GM23338 (cell line): Measurements from ENCODE around the gene SCP2. TPM values are rescaled to one million over a fixed set of nuclear protein-coding genes. Genes with fewer than 3 reads are reported as not detected.

Experiments
- ATAC-seq: fragments of 200-7000 bp; cut with Tn5 transposase; 3 replicates; pipeline ENCODE4 v1.9.1; 2020
- DNase-seq: peaks from one replicate; pipeline ENCODE4 v3.0.0-alpha.2; 2015; ENCODE audit warnings: low spot score
- H2AFZ ChIP-seq: fragments of 200-600 bp; sonication (generic); 2 replicates; pipeline ENCODE4 v1.8.0; 2016; ENCODE audit warnings: antibody characterized with exemption, mild to moderate bottlenecking, moderate library complexity
- H3F3A ChIP-seq: fragments of 200-600 bp; sonication (generic); replicated peaks from 2 replicates; pipeline ENCODE4 v1.8.0; 2017; ENCODE audit warnings: antibody characterized with exemption, mixed run types, low read depth
- H3K27ac ChIP-seq: fragments of 200-600 bp; sonication (generic); 2 replicates; pipeline ENCODE4 v1.6.1; 2016; ENCODE audit warnings: low read depth
- H3K27me3 ChIP-seq: fragments of 200-600 bp; sonication (generic); 2 replicates; pipeline ENCODE4 v1.8.0; 2016; ENCODE audit warnings: mild to moderate bottlenecking, mixed run types, moderate library complexity; ENCODE audit not compliant: insufficient read depth
- H3K36me3 ChIP-seq: fragments of 200-600 bp; sonication (generic); 2 replicates; pipeline ENCODE4 v1.8.0; 2016; ENCODE audit warnings: mild to moderate bottlenecking; ENCODE audit not compliant: insufficient read depth
- H3K4me1 ChIP-seq: fragments of 200-600 bp; sonication (generic); 2 replicates; pipeline ENCODE4 v1.8.0; 2016; ENCODE audit warnings: mild to moderate bottlenecking, moderate library complexity; ENCODE audit not compliant: insufficient read depth
- H3K4me2 ChIP-seq: fragments of 200-600 bp; sonication (generic); 2 replicates; pipeline ENCODE4 v1.7.1; 2017; ENCODE audit warnings: mixed run types
- H3K4me3 ChIP-seq: fragments of 200-600 bp; sonication (generic); 2 replicates; pipeline ENCODE4 v1.6.1; 2016; ENCODE audit warnings: mixed run types
- H3K79me2 ChIP-seq: fragments of 200-600 bp; sonication (generic); replicated peaks from 2 replicates; pipeline ENCODE4 v1.8.0; 2017; ENCODE audit warnings: mild to moderate bottlenecking; ENCODE audit not compliant: insufficient read depth
- H3K9me2 ChIP-seq: fragments of 200-600 bp; sonication (generic); 2 replicates; pipeline ENCODE4 v1.8.0; 2017; ENCODE audit not compliant: insufficient read depth
- H4K20me1 ChIP-seq: fragments of 200-600 bp; sonication (generic); replicated peaks from 2 replicates; pipeline ENCODE4 v1.8.0; 2017; ENCODE audit warnings: mild to moderate bottlenecking; ENCODE audit not compliant: insufficient read depth
- H3K27ac Mint-ChIP-seq: 2 replicates; pipeline ENCODE4 v1.8.0; 2020; ENCODE audit warnings: inconsistent platforms, mild to moderate bottlenecking, moderate library complexity, mixed read lengths
- H3K27me3 Mint-ChIP-seq: 3 replicates; pipeline ENCODE4 v1.8.0; 2022; ENCODE audit warnings: low read depth, mild to moderate bottlenecking, moderate library complexity, mixed read lengths, inconsistent platforms; ENCODE audit not compliant: insufficient read depth, poor library complexity
- H3K36me3 Mint-ChIP-seq: 3 replicates; pipeline ENCODE4 v1.8.0; 2021; ENCODE audit warnings: low read depth, mild to moderate bottlenecking, inconsistent platforms, moderate library complexity, mixed read lengths
- H3K4me1 Mint-ChIP-seq: 3 replicates; pipeline ENCODE4 v1.8.0; 2020; ENCODE audit warnings: mild to moderate bottlenecking, inconsistent platforms, mixed read lengths
- H3K4me3 Mint-ChIP-seq: 3 replicates; pipeline ENCODE4 v1.8.0; 2021; ENCODE audit warnings: moderate library complexity, mild to moderate bottlenecking, inconsistent platforms, mixed read lengths
- H3K9me3 Mint-ChIP-seq: 3 replicates; pipeline ENCODE4 v1.8.0; 2020; ENCODE audit warnings: moderate library complexity, mild to moderate bottlenecking, inconsistent platforms, mixed read lengths
- CREB1 ChIP-seq: fragments of 250-450 bp; sonication (Bioruptor Pico); IDR thresholded peaks from 2 replicates; pipeline ENCODE4 v1.5.0; 2020; ENCODE audit warnings: low read depth, mild to moderate bottlenecking, moderate library complexity
- EZH2 ChIP-seq: fragments of 200-600 bp; sonication (generic); IDR thresholded peaks from one replicate; pipeline ENCODE4 v1.8.0; 2017; ENCODE audit warnings: antibody characterized with exemption, mild to moderate bottlenecking, low read depth; ENCODE audit not compliant: unreplicated experiment
- EZH2phosphoT487 ChIP-seq: fragments of 200-600 bp; sonication (generic); IDR thresholded peaks from one replicate; pipeline ENCODE4 v1.8.1; 2018; ENCODE audit warnings: antibody characterized with exemption; ENCODE audit not compliant: unreplicated experiment
- JUNB ChIP-seq: IDR thresholded peaks from one replicate; pipeline ENCODE4 v1.6.1; 2016; ENCODE audit warnings: antibody characterized with exemption; ENCODE audit not compliant: unreplicated experiment
- NANOG ChIP-seq: IDR thresholded peaks from 2 replicates; pipeline ENCODE4 v1.6.1; 2016; ENCODE audit warnings: antibody characterized with exemption, borderline replicate concordance
- POLR2AphosphoS5 ChIP-seq: IDR thresholded peaks from 2 replicates; pipeline ENCODE4 v1.6.1; 2016; ENCODE audit warnings: antibody characterized with exemption, low read depth
- STAT1 ChIP-seq: IDR thresholded peaks from one replicate; pipeline ENCODE4 v1.6.1; 2016; ENCODE audit warnings: antibody characterized with exemption; ENCODE audit not compliant: unreplicated experiment
- ZNF114 ChIP-seq: fragments of 250-450 bp; sonication (Bioruptor Pico); IDR thresholded peaks from 2 replicates; pipeline ENCODE4 v1.5.0; 2020; ENCODE audit warnings: mild to moderate bottlenecking, moderate library complexity
- ZNF331 ChIP-seq: fragments of 250-450 bp; sonication (Bioruptor Pico); IDR thresholded peaks from 2 replicates; pipeline ENCODE4 v1.5.0; 2020; ENCODE audit warnings: low read depth, mild to moderate bottlenecking, moderate library complexity
- polyA plus RNA-seq: library from polyadenylated mRNA; unstranded; fragments of >200 nt; fragmentation: Nextera tagmentation; extraction: Ambion mirVana; gene quantifications from 2 replicates; pipeline ENCODE4 v1.2.1, GENCODE V29; 2016
- total RNA-seq: library from RNA; depleted of rRNA; stranded (reverse); fragments of >200 nt; shearing (Covaris generic); gene quantifications from 2 replicates; pipeline ENCODE4 v1.2.3, GENCODE V29; 2014
- TF ChIP-seq, protein P1 (sequence below): IDR thresholded peaks from 2 replicates; pipeline ENCODE4 v1.6.1; 2016; ENCODE audit warnings: antibody characterized with exemption
- TF ChIP-seq, protein P2 (sequence below), 2 experiments: fragments of 200-600 bp in 1 of 2; sonication (generic) in 1 of 2; conservative IDR thresholded peaks; 2 replicates each; pipeline versions ENCODE4 v1.5.1 to v1.6.1; 2016 to 2017; ENCODE audit warnings: antibody characterized with exemption in 2 of 2, low read depth in 2 of 2, mild to moderate bottlenecking in 2 of 2, moderate library complexity in 1 of 2
- TF ChIP-seq, protein P3 (sequence below): IDR thresholded peaks from one replicate; pipeline ENCODE4 v1.6.1; 2018; ENCODE audit warnings: antibody characterized with exemption; ENCODE audit not compliant: unreplicated experiment
- TF ChIP-seq, protein P4 (sequence below): fragments of 250-450 bp; sonication (Bioruptor Pico); IDR thresholded peaks from 2 replicates; pipeline ENCODE4 v1.5.0; 2020; ENCODE audit warnings: mild to moderate bottlenecking, moderate library complexity

SCP2 gene
- total and polyA plus RNA-seq, 2 experiments from 2014 or later = 66.3 to 116 TPM

DNA sequence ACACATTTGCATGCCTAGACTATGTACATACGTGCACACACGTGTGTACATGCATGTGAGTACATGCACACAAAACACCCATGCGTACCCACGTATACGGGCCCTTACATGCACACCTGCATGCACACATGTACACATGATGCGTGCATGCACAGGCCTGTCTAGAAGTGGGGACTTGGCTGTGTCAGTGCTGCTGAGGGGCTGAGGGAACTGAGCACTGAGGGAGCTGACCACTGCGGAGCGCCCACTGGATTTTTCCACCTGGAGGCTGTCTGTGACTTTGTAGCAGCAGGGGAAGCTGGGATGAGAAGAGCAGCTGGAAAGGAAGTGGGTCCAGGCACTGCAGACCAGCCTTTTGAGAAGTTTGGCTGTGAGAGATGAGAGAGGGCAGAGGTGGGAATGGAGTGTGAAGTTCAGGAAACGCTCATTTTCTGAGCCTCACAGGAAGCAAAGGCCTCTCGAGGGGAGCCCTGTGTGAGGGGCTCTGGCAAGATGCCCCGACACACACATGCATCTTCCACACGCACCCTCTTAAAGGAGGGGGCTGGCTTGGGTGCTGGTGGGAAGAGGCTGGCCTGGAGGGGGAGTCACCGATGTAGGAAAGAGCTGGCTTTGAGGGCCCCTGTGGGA is 155.9 kb downstream of the SCP2 start:
- Mint-ChIP-seq H3K9me3 (no peaks in the 10 kb centered on the region), H3K4me3 (no peak overlapping the region), H3K27ac (no peak overlapping the region), H3K4me1 (peaks cover 20% of the 10 kb centered on the region), H3K36me3 (no peaks in the 10 kb centered on the region), H3K27me3 (peaks cover 25% of the 10 kb centered on the region)
- Histone ChIP-seq H3K9me2 (no peaks in the 10 kb centered on the region), H3K4me3 (no peak overlapping the region), H3K36me3 (no peaks in the 10 kb centered on the region), H4K20me1 (no peaks in the 10 kb centered on the region), H3K27me3 (no peaks in the 10 kb centered on the region), H3K27ac (no peak overlapping the region), H3K4me1 (no peaks in the 10 kb centered on the region), H2AFZ (no peak overlapping the region), H3K4me2 (no peak overlapping the region), H3K79me2 (no peaks in the 10 kb centered on the region), H3F3A (no peaks in the 10 kb centered on the region; the same call in 1 of the 2 replicates)
- no peak for DNase-seq
- no peak for ATAC-seq
- TF ChIP-seq ZNF114 (CRISPR knock-in tag) (no peak), JUNB (no peak), CREB1 (no peak), STAT1 (no peak), POLR2AphosphoS5 (no peak), EZH2phosphoT487 (no peak), EZH2 (no peak), ZNF331 (CRISPR knock-in tag) (no peak), NANOG (no peak)
- TF ChIP-seq, protein P1, sequence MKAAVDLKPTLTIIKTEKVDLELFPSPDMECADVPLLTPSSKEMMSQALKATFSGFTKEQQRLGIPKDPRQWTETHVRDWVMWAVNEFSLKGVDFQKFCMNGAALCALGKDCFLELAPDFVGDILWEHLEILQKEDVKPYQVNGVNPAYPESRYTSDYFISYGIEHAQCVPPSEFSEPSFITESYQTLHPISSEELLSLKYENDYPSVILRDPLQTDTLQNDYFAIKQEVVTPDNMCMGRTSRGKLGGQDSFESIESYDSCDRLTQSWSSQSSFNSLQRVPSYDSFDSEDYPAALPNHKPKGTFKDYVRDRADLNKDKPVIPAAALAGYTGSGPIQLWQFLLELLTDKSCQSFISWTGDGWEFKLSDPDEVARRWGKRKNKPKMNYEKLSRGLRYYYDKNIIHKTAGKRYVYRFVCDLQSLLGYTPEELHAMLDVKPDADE = no peak
- TF ChIP-seq, protein P2, sequence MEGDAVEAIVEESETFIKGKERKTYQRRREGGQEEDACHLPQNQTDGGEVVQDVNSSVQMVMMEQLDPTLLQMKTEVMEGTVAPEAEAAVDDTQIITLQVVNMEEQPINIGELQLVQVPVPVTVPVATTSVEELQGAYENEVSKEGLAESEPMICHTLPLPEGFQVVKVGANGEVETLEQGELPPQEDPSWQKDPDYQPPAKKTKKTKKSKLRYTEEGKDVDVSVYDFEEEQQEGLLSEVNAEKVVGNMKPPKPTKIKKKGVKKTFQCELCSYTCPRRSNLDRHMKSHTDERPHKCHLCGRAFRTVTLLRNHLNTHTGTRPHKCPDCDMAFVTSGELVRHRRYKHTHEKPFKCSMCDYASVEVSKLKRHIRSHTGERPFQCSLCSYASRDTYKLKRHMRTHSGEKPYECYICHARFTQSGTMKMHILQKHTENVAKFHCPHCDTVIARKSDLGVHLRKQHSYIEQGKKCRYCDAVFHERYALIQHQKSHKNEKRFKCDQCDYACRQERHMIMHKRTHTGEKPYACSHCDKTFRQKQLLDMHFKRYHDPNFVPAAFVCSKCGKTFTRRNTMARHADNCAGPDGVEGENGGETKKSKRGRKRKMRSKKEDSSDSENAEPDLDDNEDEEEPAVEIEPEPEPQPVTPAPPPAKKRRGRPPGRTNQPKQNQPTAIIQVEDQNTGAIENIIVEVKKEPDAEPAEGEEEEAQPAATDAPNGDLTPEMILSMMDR (conservative IDR thresholded peaks at IDR 0.05; ENCODE audit: low read depth in 2 of 2) = no peak
- TF ChIP-seq, protein P3, sequence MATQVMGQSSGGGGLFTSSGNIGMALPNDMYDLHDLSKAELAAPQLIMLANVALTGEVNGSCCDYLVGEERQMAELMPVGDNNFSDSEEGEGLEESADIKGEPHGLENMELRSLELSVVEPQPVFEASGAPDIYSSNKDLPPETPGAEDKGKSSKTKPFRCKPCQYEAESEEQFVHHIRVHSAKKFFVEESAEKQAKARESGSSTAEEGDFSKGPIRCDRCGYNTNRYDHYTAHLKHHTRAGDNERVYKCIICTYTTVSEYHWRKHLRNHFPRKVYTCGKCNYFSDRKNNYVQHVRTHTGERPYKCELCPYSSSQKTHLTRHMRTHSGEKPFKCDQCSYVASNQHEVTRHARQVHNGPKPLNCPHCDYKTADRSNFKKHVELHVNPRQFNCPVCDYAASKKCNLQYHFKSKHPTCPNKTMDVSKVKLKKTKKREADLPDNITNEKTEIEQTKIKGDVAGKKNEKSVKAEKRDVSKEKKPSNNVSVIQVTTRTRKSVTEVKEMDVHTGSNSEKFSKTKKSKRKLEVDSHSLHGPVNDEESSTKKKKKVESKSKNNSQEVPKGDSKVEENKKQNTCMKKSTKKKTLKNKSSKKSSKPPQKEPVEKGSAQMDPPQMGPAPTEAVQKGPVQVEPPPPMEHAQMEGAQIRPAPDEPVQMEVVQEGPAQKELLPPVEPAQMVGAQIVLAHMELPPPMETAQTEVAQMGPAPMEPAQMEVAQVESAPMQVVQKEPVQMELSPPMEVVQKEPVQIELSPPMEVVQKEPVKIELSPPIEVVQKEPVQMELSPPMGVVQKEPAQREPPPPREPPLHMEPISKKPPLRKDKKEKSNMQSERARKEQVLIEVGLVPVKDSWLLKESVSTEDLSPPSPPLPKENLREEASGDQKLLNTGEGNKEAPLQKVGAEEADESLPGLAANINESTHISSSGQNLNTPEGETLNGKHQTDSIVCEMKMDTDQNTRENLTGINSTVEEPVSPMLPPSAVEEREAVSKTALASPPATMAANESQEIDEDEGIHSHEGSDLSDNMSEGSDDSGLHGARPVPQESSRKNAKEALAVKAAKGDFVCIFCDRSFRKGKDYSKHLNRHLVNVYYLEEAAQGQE = no peak
- TF ChIP-seq, protein P4, sequence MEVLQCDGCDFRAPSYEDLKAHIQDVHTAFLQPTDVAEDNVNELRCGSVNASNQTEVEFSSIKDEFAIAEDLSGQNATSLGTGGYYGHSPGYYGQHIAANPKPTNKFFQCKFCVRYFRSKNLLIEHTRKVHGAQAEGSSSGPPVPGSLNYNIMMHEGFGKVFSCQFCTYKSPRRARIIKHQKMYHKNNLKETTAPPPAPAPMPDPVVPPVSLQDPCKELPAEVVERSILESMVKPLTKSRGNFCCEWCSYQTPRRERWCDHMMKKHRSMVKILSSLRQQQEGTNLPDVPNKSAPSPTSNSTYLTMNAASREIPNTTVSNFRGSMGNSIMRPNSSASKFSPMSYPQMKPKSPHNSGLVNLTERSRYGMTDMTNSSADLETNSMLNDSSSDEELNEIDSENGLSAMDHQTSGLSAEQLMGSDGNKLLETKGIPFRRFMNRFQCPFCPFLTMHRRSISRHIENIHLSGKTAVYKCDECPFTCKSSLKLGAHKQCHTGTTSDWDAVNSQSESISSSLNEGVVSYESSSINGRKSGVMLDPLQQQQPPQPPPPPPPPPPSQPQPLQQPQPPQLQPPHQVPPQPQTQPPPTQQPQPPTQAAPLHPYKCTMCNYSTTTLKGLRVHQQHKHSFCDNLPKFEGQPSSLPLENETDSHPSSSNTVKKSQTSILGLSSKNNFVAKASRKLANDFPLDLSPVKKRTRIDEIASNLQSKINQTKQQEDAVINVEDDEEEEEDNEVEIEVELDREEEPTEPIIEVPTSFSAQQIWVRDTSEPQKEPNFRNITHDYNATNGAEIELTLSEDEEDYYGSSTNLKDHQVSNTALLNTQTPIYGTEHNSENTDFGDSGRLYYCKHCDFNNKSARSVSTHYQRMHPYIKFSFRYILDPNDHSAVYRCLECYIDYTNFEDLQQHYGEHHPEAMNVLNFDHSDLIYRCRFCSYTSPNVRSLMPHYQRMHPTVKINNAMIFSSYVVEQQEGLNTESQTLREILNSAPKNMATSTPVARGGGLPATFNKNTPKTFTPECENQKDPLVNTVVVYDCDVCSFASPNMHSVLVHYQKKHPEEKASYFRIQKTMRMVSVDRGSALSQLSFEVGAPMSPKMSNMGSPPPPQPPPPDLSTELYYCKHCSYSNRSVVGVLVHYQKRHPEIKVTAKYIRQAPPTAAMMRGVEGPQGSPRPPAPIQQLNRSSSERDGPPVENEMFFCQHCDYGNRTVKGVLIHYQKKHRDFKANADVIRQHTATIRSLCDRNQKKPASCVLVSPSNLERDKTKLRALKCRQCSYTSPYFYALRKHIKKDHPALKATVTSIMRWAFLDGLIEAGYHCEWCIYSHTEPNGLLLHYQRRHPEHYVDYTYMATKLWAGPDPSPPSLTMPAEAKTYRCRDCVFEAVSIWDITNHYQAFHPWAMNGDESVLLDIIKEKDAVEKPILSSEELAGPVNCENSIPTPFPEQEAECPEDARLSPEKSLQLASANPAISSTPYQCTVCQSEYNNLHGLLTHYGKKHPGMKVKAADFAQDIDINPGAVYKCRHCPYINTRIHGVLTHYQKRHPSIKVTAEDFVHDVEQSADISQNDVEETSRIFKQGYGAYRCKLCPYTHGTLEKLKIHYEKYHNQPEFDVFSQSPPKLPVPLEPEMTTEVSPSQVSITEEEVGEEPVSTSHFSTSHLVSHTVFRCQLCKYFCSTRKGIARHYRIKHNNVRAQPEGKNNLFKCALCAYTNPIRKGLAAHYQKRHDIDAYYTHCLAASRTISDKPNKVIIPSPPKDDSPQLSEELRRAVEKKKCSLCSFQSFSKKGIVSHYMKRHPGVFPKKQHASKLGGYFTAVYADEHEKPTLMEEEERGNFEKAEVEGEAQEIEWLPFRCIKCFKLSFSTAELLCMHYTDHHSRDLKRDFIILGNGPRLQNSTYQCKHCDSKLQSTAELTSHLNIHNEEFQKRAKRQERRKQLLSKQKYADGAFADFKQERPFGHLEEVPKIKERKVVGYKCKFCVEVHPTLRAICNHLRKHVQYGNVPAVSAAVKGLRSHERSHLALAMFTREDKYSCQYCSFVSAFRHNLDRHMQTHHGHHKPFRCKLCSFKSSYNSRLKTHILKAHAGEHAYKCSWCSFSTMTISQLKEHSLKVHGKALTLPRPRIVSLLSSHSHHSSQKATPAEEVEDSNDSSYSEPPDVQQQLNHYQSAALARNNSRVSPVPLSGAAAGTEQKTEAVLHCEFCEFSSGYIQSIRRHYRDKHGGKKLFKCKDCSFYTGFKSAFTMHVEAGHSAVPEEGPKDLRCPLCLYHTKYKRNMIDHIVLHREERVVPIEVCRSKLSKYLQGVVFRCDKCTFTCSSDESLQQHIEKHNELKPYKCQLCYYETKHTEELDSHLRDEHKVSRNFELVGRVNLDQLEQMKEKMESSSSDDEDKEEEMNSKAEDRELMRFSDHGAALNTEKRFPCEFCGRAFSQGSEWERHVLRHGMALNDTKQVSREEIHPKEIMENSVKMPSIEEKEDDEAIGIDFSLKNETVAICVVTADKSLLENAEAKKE (CRISPR knock-in tag) = no peak
